Activated naive CD4-positive, alpha-beta T cell treated with anti-CD3 and anti-CD28 coated beads, Interleukin-2, amount 50 U/mL, for 72 hours (primary cell): ENCODE measurements around the gene TNFAIP6. TPM values are rescaled to one million over a fixed set of nuclear protein-coding genes. Genes with fewer than 3 reads are reported as not detected.

Source experiments
- ATAC-seq, 2 donors: fragments of 150-1000 bp; cut with Tn5 transposase; 2 replicates each; pipeline ENCODE4 v1.10.0; 2021; ENCODE audit warnings: mild to moderate bottlenecking in 2 of 2, moderate library complexity in 2 of 2
- DNase-seq, 2 donors: peaks; one replicate each; pipeline ENCODE4 v3.0.0; 2021 to 2022; ENCODE audit warnings: low spot score in 2 of 2
- H3K27ac Mint-ChIP-seq, 2 donors: one replicate each; pipeline ENCODE4 v1.8.0; 2022; ENCODE audit warnings: mild to moderate bottlenecking in 2 of 2, mixed read lengths in 2 of 2
- H3K36me3 Mint-ChIP-seq, 2 donors: one replicate each; pipeline ENCODE4 v1.8.0; 2022; ENCODE audit warnings: mixed read lengths in 2 of 2
- H3K9me3 Mint-ChIP-seq, 2 donors: one replicate each; pipeline ENCODE4 v1.8.0; 2022; ENCODE audit warnings: mixed read lengths in 2 of 2
- total RNA-seq, 2 donors: library from RNA; stranded (reverse); gene quantifications; one replicate each; pipeline ENCODE4 v1.2.3, GENCODE V29; 2022

The TNFAIP6 gene
- total RNA-seq, 2 donors from 2014 or later = not detected

GRCh38 chr2:151350579-151351195 lies 6.7 kb upstream of the TNFAIP6 start:
- H3K27ac Mint-ChIP-seq = no peak overlapping the region
- ATAC-seq (no peak), DNase-seq (no peak)
- no peaks in the 10 kb centered on the region for H3K9me3 Mint-ChIP-seq
- H3K36me3 Mint-ChIP-seq = no peaks in the 10 kb centered on the region

GRCh38 chr2:151353995-151354394 lies 3.4 kb upstream of the TNFAIP6 start:
- DNase-seq (no peak), ATAC-seq (no peak)
- H3K27ac Mint-ChIP-seq = no peak overlapping the region
- H3K36me3 Mint-ChIP-seq = no peaks in the 10 kb centered on the region
- no peaks in the 10 kb centered on the region for H3K9me3 Mint-ChIP-seq

GRCh38 chr2:151354807-151355206 lies 2.6 kb upstream of the TNFAIP6 start:
- no peak overlapping the region for H3K27ac Mint-ChIP-seq
- no peaks in the 10 kb centered on the region for H3K9me3 Mint-ChIP-seq
- no peaks in the 10 kb centered on the region for H3K36me3 Mint-ChIP-seq
- ATAC-seq (no peak), DNase-seq (no peak)

- DNase-seq = no peak
- ATAC-seq = no peak
- Mint-ChIP-seq H3K9me3 (no peaks in the 10 kb centered on the region), H3K36me3 (no peaks in the 10 kb centered on the region), H3K27ac (no peak overlapping the region)
Observed at GRCh38 chr2:151358166-151358970, 976 bp downstream of the TNFAIP6 start.

GRCh38 chr2:151359768-151360461 lies 2.5 kb downstream of the TNFAIP6 start:
- ATAC-seq = no peak
- H3K27ac Mint-ChIP-seq = no peak overlapping the region

GRCh38 chr2:151361674-151362370 lies 4.4 kb downstream of the TNFAIP6 start:
- H3K9me3 Mint-ChIP-seq = no peaks in the 10 kb centered on the region
- no peak for ATAC-seq
- DNase-seq = no peak
- no peak overlapping the region for H3K27ac Mint-ChIP-seq
- no peaks in the 10 kb centered on the region for H3K36me3 Mint-ChIP-seq

More at GRCh38 chr2:151359768-151360461, 2.5 kb downstream of the TNFAIP6 start:
- Mint-ChIP-seq H3K36me3 (no peaks in the 10 kb centered on the region), H3K9me3 (no peaks in the 10 kb centered on the region)
- no peak for DNase-seq

- Mint-ChIP-seq H3K36me3 (no peaks in the 10 kb centered on the region), H3K9me3 (no peaks in the 10 kb centered on the region), H3K27ac (no peak overlapping the region)
- DNase-seq (no peak), ATAC-seq (no peak)
Observed at GRCh38 chr2:151363709-151364108, 6.3 kb downstream of the TNFAIP6 start.

- Mint-ChIP-seq H3K36me3 (no peaks in the 10 kb centered on the region), H3K27ac (no peak overlapping the region), H3K9me3 (no peaks in the 10 kb centered on the region)
- ATAC-seq (no peak), DNase-seq (no peak)
Observed at GRCh38 chr2:151367571-151367970, 10.2 kb downstream of the TNFAIP6 start.

GRCh38 chr2:151374436-151374835 lies 17.0 kb downstream of the TNFAIP6 start:
- H3K27ac Mint-ChIP-seq = no peak overlapping the region
- no peaks in the 10 kb centered on the region for H3K9me3 Mint-ChIP-seq
- no peak for DNase-seq
- peak in 1 of 2 donors; percentile 86 for ATAC-seq
- no peaks in the 10 kb centered on the region for H3K36me3 Mint-ChIP-seq

- no peaks in the 10 kb centered on the region for H3K9me3 Mint-ChIP-seq
- DNase-seq = no peak
- no peaks in the 10 kb centered on the region for H3K36me3 Mint-ChIP-seq
- no peak for ATAC-seq
- no peak overlapping the region for H3K27ac Mint-ChIP-seq
Observed at GRCh38 chr2:151379169-151379568, 21.8 kb downstream of the TNFAIP6 start.

- no peak overlapping the region for H3K27ac Mint-ChIP-seq
- ATAC-seq (no peak), DNase-seq (no peak)
- no peaks in the 10 kb centered on the region for H3K9me3 Mint-ChIP-seq
- no peaks in the 10 kb centered on the region for H3K36me3 Mint-ChIP-seq
Observed at GRCh38 chr2:151380580-151381235, 23.3 kb downstream of the TNFAIP6 start.

GRCh38 chr2:151381266-151381665 lies 23.9 kb downstream of the TNFAIP6 start:
- no peak overlapping the region for H3K27ac Mint-ChIP-seq
- no peaks in the 10 kb centered on the region for H3K9me3 Mint-ChIP-seq
- no peak for DNase-seq
- no peaks in the 10 kb centered on the region for H3K36me3 Mint-ChIP-seq
- no peak for ATAC-seq

GRCh38 chr2:151388011-151388410 lies 30.6 kb downstream of the TNFAIP6 start:
- Mint-ChIP-seq H3K27ac (no peak overlapping the region), H3K36me3 (no peaks in the 10 kb centered on the region), H3K9me3 (peaks cover 0 to 3% of the 10 kb centered on the region in 2 donors)
- ATAC-seq (no peak), DNase-seq (no peak)

GRCh38 chr2:151391436-151391835 lies 34.0 kb downstream of the TNFAIP6 start:
- Mint-ChIP-seq H3K9me3 (peaks cover 0 to 3% of the 10 kb centered on the region in 2 donors), H3K27ac (no peak overlapping the region), H3K36me3 (peaks cover 0 to 7% of the 10 kb centered on the region in 2 donors)
- no peak for ATAC-seq
- DNase-seq = no peak

GRCh38 chr2:151394509-151394908 lies 37.1 kb downstream of the TNFAIP6 start:
- no peak for ATAC-seq
- Mint-ChIP-seq H3K9me3 (peaks cover 0 to 3% of the 10 kb centered on the region in 2 donors), H3K27ac (no peak overlapping the region), H3K36me3 (peaks cover 0 to 7% of the 10 kb centered on the region in 2 donors)
- DNase-seq = no peak
